HCT116 (cell line): ENCODE measurements around the gene CD163. TPM values are rescaled to one million over a fixed set of nuclear protein-coding genes. Genes with fewer than 3 reads are reported as not detected.

Source experiments
- ATAC-seq: fragments of 200-7000 bp; cut with Tn5 transposase; 2 replicates; pipeline ENCODE4 v1.9.1; 2020; ENCODE audit warnings: mild to moderate bottlenecking, moderate library complexity
- BruUV-seq: library from RNA; stranded (reverse); fragments of 400-500 nt; replicated peaks from 2 replicates; lab custom pipeline; 2021; lab: Mats Ljungman, UMichigan
- CTCF ChIA-PET: fragments of 300-600 bp; sonication (Branson Sonifier 250); formaldehyde crosslinking; loops from one replicate; lab custom pipeline; 2021; ENCODE audit warnings: antibody characterized with exemption; lab: Charles Lee
- POLR2A ChIA-PET: fragments of 300-600, 350-600 bp; sonication (Branson Sonifier 250); formaldehyde crosslinking; loops from one replicate; lab custom pipeline; 2021; ENCODE audit warnings: antibody characterized with exemption; lab: Charles Lee
- RAD21 ChIA-PET, 2 experiments: fragments of 300-600 bp; sonication (Branson Sonifier 250); formaldehyde crosslinking; loops; one replicate each; lab custom pipeline; 2023; ENCODE audit warnings: low total read pairs in 2 of 2; ENCODE audit not compliant: uncharacterized antibody in 2 of 2, unreplicated experiment in 2 of 2, low non-redundant PET in 1 of 2; lab: Charles Lee
- DNase-seq: peaks from one replicate; pipeline ENCODE4 v3.0.0-alpha.2; 2010; ENCODE audit warnings: low read depth, low spot score
- H2AFZ ChIP-seq: fragments of 200-600 bp; shearing (Covaris generic), sonication (generic); 2 replicates; pipeline ENCODE4 v1.6.1; 2017; ENCODE audit warnings: low read depth, mixed run types, mixed read lengths, antibody characterized with exemption, low read length; ENCODE audit not compliant: poor library complexity, severe bottlenecking
- H3K27ac ChIP-seq: 2 replicates; pipeline ENCODE4 v1.5.1; 2012; ENCODE audit warnings: low read depth, low read length
- H3K27me3 ChIP-seq: fragments of 200-600 bp; sonication (generic); 2 replicates; pipeline ENCODE4 v1.6.1; 2016; ENCODE audit warnings: mixed run types, low read length, mixed read lengths; ENCODE audit not compliant: insufficient read depth
- H3K36me3 ChIP-seq, 2 experiments: fragments of 200-500 bp in 1 of 2; fragments of 200-600 bp in 1 of 2; sonication (Bioruptor generic) in 1 of 2; sonication (generic) in 1 of 2; 2 replicates each; pipeline versions ENCODE4 v1.5.1 to v1.6.1; 2014 to 2016; ENCODE audit warnings: low read length in 2 of 2, inconsistent platforms in 1 of 2, mixed read lengths in 1 of 2, mixed run types in 1 of 2; ENCODE audit not compliant: insufficient read depth in 2 of 2, control insufficient read depth in 1 of 2
- H3K4me1 ChIP-seq, 2 experiments: fragments of 200-600 bp in 1 of 2; sonication (generic) in 1 of 2; 2 replicates each; pipeline versions ENCODE4 v1.5.1 to v1.6.1; 2012 to 2017; ENCODE audit warnings: low read length in 2 of 2, inconsistent platforms in 1 of 2, mild to moderate bottlenecking in 1 of 2, mixed read lengths in 1 of 2, mixed run types in 1 of 2, moderate library complexity in 1 of 2; ENCODE audit not compliant: insufficient read depth in 2 of 2, control insufficient read depth in 1 of 2
- H3K4me2 ChIP-seq: fragments of 200-600 bp; sonication (generic); 2 replicates; pipeline ENCODE4 v1.6.1; 2017; ENCODE audit warnings: mixed run types, low read length, mixed read lengths
- H3K4me3 ChIP-seq, 2 experiments: fragments of 200-600 bp in 1 of 2; sonication (generic) in 1 of 2; replicated peaks in 1 of 2; 2 replicates each; pipeline ENCODE4 v1.5.1; 2011 to 2016; ENCODE audit warnings: low read length in 2 of 2, control low read depth in 1 of 2, low read depth in 1 of 2, mild to moderate bottlenecking in 1 of 2, mixed read lengths in 1 of 2, mixed run types in 1 of 2
- H3K79me2 ChIP-seq: fragments of 200-600 bp; sonication (generic); 2 replicates; pipeline ENCODE4 v1.6.1; 2017; ENCODE audit warnings: mild to moderate bottlenecking, mixed run types, low read length, moderate library complexity, mixed read lengths; ENCODE audit not compliant: insufficient read depth
- H3K9ac ChIP-seq: fragments of 200-600 bp; sonication (generic); 2 replicates; pipeline ENCODE4 v1.6.1; 2016; ENCODE audit warnings: low read length, mixed read lengths
- H3K9me2 ChIP-seq: fragments of 200-600 bp; sonication (generic), shearing (Covaris generic); 2 replicates; pipeline ENCODE4 v1.6.1; 2017; ENCODE audit warnings: mixed run types, mild to moderate bottlenecking, moderate library complexity; ENCODE audit not compliant: insufficient read depth
- H3K9me3 ChIP-seq, 2 experiments: fragments of 200-500 bp in 1 of 2; fragments of 200-600 bp in 1 of 2; sonication (Bioruptor generic) in 1 of 2; sonication (generic) in 1 of 2; 2 replicates each; pipeline ENCODE4 v1.6.1; 2014 to 2017; ENCODE audit warnings: low read length in 2 of 2, mixed read lengths in 2 of 2, inconsistent platforms in 1 of 2, low read depth in 1 of 2, mild to moderate bottlenecking in 1 of 2, mixed run types in 1 of 2, moderate library complexity in 1 of 2; ENCODE audit not compliant: control insufficient read depth in 1 of 2, insufficient read depth in 1 of 2
- H4K20me1 ChIP-seq: fragments of 200-600 bp; sonication (generic), shearing (Covaris generic); 2 replicates; pipeline ENCODE4 v1.6.1; 2017; ENCODE audit warnings: mixed run types, mild to moderate bottlenecking, moderate library complexity; ENCODE audit not compliant: insufficient read depth
- ATF3 ChIP-seq: IDR thresholded peaks from 2 replicates; pipeline ENCODE4 v1.6.1; 2012
- CBX3 ChIP-seq: IDR thresholded peaks from 2 replicates; pipeline ENCODE4 v1.6.1; 2012; ENCODE audit warnings: low read depth
- CEBPB ChIP-seq: IDR thresholded peaks from 2 replicates; pipeline ENCODE4 v1.6.1; 2012; ENCODE audit warnings: low read depth
- EGR1 ChIP-seq: IDR thresholded peaks from 2 replicates; pipeline ENCODE4 v1.6.1; 2012; ENCODE audit warnings: low read depth
- ELF1 ChIP-seq: IDR thresholded peaks from 2 replicates; pipeline ENCODE4 v1.6.1; 2012; ENCODE audit warnings: low read depth, borderline replicate concordance
- EZH2 ChIP-seq: fragments of 200-600 bp; sonication (generic); IDR thresholded peaks from 2 replicates; pipeline ENCODE4 v1.6.1; 2017; ENCODE audit warnings: antibody characterized with exemption, mixed run types
- EZH2phosphoT487 ChIP-seq: fragments of 200-600 bp; IDR thresholded peaks from 2 replicates; pipeline ENCODE4 v1.6.1; 2018; ENCODE audit warnings: antibody characterized with exemption, borderline replicate concordance
- FOSL1 ChIP-seq: IDR thresholded peaks from 2 replicates; pipeline ENCODE4 v1.6.1; 2012; ENCODE audit warnings: low read depth
- JUND ChIP-seq: IDR thresholded peaks from 2 replicates; pipeline ENCODE4 v1.6.1; 2012
- POLR2A ChIP-seq: IDR thresholded peaks from 2 replicates; pipeline ENCODE4 v1.7.0; 2011; ENCODE audit warnings: borderline replicate concordance; ENCODE audit not compliant: insufficient read depth, insufficient read length; ENCODE audit errors: extremely low read depth
- POLR2AphosphoS5 ChIP-seq: IDR thresholded peaks from 2 replicates; pipeline ENCODE4 v1.6.1; 2011; ENCODE audit warnings: mild to moderate bottlenecking, low read depth, low read length, moderate library complexity
- SP1 ChIP-seq: IDR thresholded peaks from 2 replicates; pipeline ENCODE4 v1.6.1; 2012; ENCODE audit warnings: low read depth
- SRF ChIP-seq: IDR thresholded peaks from 2 replicates; pipeline ENCODE4 v1.6.1; 2012; ENCODE audit warnings: low read depth
- TCF7L2 ChIP-seq: IDR thresholded peaks from 2 replicates; pipeline ENCODE4 v1.7.0; 2011; ENCODE audit warnings: borderline replicate concordance, inconsistent platforms; ENCODE audit not compliant: insufficient read depth, insufficient read length; ENCODE audit errors: extremely low read depth
- YY1 ChIP-seq: IDR thresholded peaks from 2 replicates; pipeline ENCODE4 v1.6.1; 2011; ENCODE audit warnings: low read length, low read depth, moderate library complexity, mild to moderate bottlenecking; ENCODE audit not compliant: insufficient replicate concordance; ENCODE audit errors: extremely low read depth
- ZFX ChIP-seq: fragments of 450-650 bp; IDR thresholded peaks from 2 replicates; pipeline ENCODE4 v1.6.1; 2017
- ZNF274 ChIP-seq: fragments of 200-500 bp; sonication (Bioruptor generic); IDR thresholded peaks from 2 replicates; pipeline ENCODE4 v1.6.1; 2014; ENCODE audit warnings: mild to moderate bottlenecking, low read depth, low read length, inconsistent platforms
- intact Hi-C: fragments of 100-400 bp; cut with micrococcal nuclease; formaldehyde crosslinking; loops from 2 replicates; pipeline ENCODE4 v1.10.0; 2022
- total RNA-seq: library from RNA; stranded (reverse); gene quantifications from one replicate; pipeline ENCODE4 v1.2.1, GENCODE V29; 2021; ENCODE audit not compliant: unreplicated experiment
- TF ChIP-seq, protein P1 (sequence below): IDR thresholded peaks from 2 replicates; pipeline ENCODE4 v1.6.1; 2011; ENCODE audit warnings: mild to moderate bottlenecking, low read length, moderate library complexity; ENCODE audit not compliant: insufficient replicate concordance; ENCODE audit errors: extremely low read depth
- TF ChIP-seq, protein P2 (sequence below): IDR thresholded peaks from 2 replicates; pipeline ENCODE4 v1.6.1; 2012; ENCODE audit warnings: low read depth
- TF ChIP-seq, protein P3 (sequence below), 3 experiments: fragments of 200-600 bp in 1 of 3; sonication (generic) in 1 of 3; IDR thresholded peaks in 2 of 3; conservative IDR thresholded peaks in 1 of 3; 2 replicates each; pipeline ENCODE4 v1.5.1; 2012 to 2017; ENCODE audit warnings: low read depth in 2 of 3, low read length in 2 of 3, antibody characterized with exemption in 1 of 3, borderline replicate concordance in 1 of 3, control low read depth in 1 of 3, mild to moderate bottlenecking in 1 of 3, mixed read lengths in 1 of 3, mixed run types in 1 of 3, moderate library complexity in 1 of 3; ENCODE audit not compliant: insufficient read depth in 1 of 3

CD163 gene
- total RNA-seq, 1 experiment from 2014 or later, result 1.4 TPM

- ChIA-PET CTCF (no interaction called here), RAD21 (no interaction called here), POLR2A (interaction anchor here (0.7 kb wide), 1 partner anchor 1413 kb away, joined by 5 read pairs; no protein-coding TSS in a partner anchor)
Observed at GRCh38 chr12:7485095-7485494, 18.5 kb downstream of the CD163 start.

More at GRCh38 chr12:7485095-7485494, 18.5 kb downstream of the CD163 start:
- intact Hi-C loops, result no loop called here
- H3K36me3 ChIP-seq, result no peaks in the 10 kb centered on the region
- no peak overlapping the region for H3K4me3 ChIP-seq
- no peak overlapping the region for H3K9ac ChIP-seq
- no peaks in the 10 kb centered on the region for H3K9me3 ChIP-seq
- no peak overlapping the region for H3K4me2 ChIP-seq
- H2AFZ ChIP-seq, result no peak overlapping the region
- H3K9me2 ChIP-seq, result no peaks in the 10 kb centered on the region
- TF ChIP-seq TCF7L2 (no peak), CBX3 (no peak), SP1 (no peak), ZFX (no peak), EGR1 (no peak), JUND (no peak), POLR2AphosphoS5 (no peak), POLR2A (no peak), ELF1 (no peak), FOSL1 (no peak), ZNF274 (no peak), YY1 (no peak), ATF3 (no peak), EZH2phosphoT487 (no peak), CEBPB (no peak), EZH2 (no peak), SRF (no peak)
- TF ChIP-seq, protein P1, sequence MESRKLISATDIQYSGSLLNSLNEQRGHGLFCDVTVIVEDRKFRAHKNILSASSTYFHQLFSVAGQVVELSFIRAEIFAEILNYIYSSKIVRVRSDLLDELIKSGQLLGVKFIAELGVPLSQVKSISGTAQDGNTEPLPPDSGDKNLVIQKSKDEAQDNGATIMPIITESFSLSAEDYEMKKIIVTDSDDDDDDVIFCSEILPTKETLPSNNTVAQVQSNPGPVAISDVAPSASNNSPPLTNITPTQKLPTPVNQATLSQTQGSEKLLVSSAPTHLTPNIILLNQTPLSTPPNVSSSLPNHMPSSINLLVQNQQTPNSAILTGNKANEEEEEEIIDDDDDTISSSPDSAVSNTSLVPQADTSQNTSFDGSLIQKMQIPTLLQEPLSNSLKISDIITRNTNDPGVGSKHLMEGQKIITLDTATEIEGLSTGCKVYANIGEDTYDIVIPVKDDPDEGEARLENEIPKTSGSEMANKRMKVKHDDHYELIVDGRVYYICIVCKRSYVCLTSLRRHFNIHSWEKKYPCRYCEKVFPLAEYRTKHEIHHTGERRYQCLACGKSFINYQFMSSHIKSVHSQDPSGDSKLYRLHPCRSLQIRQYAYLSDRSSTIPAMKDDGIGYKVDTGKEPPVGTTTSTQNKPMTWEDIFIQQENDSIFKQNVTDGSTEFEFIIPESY, result no peak
- TF ChIP-seq, protein P2, sequence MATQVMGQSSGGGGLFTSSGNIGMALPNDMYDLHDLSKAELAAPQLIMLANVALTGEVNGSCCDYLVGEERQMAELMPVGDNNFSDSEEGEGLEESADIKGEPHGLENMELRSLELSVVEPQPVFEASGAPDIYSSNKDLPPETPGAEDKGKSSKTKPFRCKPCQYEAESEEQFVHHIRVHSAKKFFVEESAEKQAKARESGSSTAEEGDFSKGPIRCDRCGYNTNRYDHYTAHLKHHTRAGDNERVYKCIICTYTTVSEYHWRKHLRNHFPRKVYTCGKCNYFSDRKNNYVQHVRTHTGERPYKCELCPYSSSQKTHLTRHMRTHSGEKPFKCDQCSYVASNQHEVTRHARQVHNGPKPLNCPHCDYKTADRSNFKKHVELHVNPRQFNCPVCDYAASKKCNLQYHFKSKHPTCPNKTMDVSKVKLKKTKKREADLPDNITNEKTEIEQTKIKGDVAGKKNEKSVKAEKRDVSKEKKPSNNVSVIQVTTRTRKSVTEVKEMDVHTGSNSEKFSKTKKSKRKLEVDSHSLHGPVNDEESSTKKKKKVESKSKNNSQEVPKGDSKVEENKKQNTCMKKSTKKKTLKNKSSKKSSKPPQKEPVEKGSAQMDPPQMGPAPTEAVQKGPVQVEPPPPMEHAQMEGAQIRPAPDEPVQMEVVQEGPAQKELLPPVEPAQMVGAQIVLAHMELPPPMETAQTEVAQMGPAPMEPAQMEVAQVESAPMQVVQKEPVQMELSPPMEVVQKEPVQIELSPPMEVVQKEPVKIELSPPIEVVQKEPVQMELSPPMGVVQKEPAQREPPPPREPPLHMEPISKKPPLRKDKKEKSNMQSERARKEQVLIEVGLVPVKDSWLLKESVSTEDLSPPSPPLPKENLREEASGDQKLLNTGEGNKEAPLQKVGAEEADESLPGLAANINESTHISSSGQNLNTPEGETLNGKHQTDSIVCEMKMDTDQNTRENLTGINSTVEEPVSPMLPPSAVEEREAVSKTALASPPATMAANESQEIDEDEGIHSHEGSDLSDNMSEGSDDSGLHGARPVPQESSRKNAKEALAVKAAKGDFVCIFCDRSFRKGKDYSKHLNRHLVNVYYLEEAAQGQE, result no peak
- TF ChIP-seq, protein P3, sequence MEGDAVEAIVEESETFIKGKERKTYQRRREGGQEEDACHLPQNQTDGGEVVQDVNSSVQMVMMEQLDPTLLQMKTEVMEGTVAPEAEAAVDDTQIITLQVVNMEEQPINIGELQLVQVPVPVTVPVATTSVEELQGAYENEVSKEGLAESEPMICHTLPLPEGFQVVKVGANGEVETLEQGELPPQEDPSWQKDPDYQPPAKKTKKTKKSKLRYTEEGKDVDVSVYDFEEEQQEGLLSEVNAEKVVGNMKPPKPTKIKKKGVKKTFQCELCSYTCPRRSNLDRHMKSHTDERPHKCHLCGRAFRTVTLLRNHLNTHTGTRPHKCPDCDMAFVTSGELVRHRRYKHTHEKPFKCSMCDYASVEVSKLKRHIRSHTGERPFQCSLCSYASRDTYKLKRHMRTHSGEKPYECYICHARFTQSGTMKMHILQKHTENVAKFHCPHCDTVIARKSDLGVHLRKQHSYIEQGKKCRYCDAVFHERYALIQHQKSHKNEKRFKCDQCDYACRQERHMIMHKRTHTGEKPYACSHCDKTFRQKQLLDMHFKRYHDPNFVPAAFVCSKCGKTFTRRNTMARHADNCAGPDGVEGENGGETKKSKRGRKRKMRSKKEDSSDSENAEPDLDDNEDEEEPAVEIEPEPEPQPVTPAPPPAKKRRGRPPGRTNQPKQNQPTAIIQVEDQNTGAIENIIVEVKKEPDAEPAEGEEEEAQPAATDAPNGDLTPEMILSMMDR (IDR thresholded peaks at IDR 0.05 in 2 of 3, conservative IDR thresholded peaks at IDR 0.05 in 1 of 3; ENCODE audit: borderline replicate concordance in 1 of 3, insufficient read depth in 1 of 3, low read depth in 2 of 3, low read length in 2 of 3), result no peak
- no peaks in the 10 kb centered on the region for H4K20me1 ChIP-seq
- BruUV-seq, result no TSS peak
- ATAC-seq, result no peak
- H3K79me2 ChIP-seq, result no peaks in the 10 kb centered on the region
- no peaks in the 10 kb centered on the region for H3K4me1 ChIP-seq
- no peak overlapping the region for H3K27ac ChIP-seq
- H3K27me3 ChIP-seq, result no peaks in the 10 kb centered on the region
- no peak for DNase-seq
